ENCODE results near the gene ACTA2.

The ACTA2 gene

DNA sequence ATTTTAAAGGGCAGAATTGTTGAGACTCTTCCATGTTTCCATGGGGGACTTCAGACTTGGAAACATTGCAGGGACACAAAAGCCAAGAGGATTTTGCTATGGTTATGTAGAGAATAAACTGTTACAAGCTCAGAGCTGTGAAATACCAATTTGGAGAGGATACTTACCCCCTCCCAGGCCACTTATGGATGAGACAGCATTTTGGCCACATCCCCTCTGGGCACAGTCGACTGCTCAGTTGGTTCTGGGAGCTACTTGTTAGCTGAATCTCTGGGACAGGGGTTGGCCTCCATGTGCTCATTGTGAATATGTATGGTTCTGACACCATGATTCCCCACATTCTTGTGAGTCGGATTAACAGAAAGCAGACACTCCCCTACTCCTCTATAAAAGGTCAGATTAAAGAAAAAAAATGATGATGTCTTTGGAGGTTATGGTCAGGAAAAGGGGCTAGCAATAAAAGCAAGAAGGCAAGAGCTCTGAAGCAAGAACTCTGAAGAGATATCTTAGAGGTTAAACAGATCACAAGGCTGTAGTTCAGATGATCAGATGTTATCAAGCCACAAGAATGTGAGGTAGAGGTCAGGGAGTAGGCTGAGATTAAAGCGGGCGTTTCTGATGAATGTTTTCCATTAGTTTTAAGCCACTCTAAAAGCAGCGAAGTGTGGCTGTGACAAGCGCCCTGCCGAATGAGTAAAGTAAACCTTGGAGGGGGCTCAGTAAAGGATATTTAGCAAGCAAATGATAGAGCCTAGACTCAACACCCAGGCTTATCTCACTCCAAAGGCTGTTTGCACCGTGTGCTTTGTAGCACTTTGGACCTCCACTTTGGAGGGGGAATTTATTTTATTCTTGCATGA, 55.3 kb downstream of the ACTA2 start:
- Histone ChIP-seq H3K79me2 (ENCODE audit: insufficient read depth, low read length) (0 out of 2 replicates have a peak, but pooled peaks cover 12% of the 10 kb centered on the region), H3F3A (ENCODE audit: insufficient read depth) (no peaks in the 10 kb centered on the region), H2AFZ (ENCODE audit: low read depth, low read length, severe bottlenecking) (no peak overlapping the region), H3K36me3 (ENCODE audit: low read length) (0 out of 2 replicates have a peak, but pooled peaks cover 4% of the 10 kb centered on the region), H4K20me1 (ENCODE audit: low read depth, low read length) (no peaks in the 10 kb centered on the region), H3K27ac (ENCODE audit: low read depth, low read length) (no peak overlapping the region), H3K4me2 (ENCODE audit: low read depth, low read length, poor library complexity, severe bottlenecking) (no peak overlapping the region), H3K27me3 (ENCODE audit: low read length) (no peaks in the 10 kb centered on the region), H3K9me3 (ENCODE audit: insufficient read depth, low read length) (no peaks in the 10 kb centered on the region), H3K9ac (ENCODE audit: low read length) (no peak overlapping the region), H3K4me3 (ENCODE audit: insufficient read depth, low read length, poor library complexity, severe bottlenecking) (no peak overlapping the region), H3K9me2 (replicated peaks; ENCODE audit: insufficient read depth, low read length) (no peaks in the 10 kb centered on the region)
- TF ChIP-seq EZH2phosphoT487 (conservative IDR thresholded peaks at IDR 0.05; ENCODE audit: low read length): no peak
- TF ChIP-seq, protein P1, sequence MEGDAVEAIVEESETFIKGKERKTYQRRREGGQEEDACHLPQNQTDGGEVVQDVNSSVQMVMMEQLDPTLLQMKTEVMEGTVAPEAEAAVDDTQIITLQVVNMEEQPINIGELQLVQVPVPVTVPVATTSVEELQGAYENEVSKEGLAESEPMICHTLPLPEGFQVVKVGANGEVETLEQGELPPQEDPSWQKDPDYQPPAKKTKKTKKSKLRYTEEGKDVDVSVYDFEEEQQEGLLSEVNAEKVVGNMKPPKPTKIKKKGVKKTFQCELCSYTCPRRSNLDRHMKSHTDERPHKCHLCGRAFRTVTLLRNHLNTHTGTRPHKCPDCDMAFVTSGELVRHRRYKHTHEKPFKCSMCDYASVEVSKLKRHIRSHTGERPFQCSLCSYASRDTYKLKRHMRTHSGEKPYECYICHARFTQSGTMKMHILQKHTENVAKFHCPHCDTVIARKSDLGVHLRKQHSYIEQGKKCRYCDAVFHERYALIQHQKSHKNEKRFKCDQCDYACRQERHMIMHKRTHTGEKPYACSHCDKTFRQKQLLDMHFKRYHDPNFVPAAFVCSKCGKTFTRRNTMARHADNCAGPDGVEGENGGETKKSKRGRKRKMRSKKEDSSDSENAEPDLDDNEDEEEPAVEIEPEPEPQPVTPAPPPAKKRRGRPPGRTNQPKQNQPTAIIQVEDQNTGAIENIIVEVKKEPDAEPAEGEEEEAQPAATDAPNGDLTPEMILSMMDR (IDR thresholded peaks at IDR 0.05; ENCODE audit: insufficient read depth, low read length, poor library complexity, severe bottlenecking): no peak

DNA sequence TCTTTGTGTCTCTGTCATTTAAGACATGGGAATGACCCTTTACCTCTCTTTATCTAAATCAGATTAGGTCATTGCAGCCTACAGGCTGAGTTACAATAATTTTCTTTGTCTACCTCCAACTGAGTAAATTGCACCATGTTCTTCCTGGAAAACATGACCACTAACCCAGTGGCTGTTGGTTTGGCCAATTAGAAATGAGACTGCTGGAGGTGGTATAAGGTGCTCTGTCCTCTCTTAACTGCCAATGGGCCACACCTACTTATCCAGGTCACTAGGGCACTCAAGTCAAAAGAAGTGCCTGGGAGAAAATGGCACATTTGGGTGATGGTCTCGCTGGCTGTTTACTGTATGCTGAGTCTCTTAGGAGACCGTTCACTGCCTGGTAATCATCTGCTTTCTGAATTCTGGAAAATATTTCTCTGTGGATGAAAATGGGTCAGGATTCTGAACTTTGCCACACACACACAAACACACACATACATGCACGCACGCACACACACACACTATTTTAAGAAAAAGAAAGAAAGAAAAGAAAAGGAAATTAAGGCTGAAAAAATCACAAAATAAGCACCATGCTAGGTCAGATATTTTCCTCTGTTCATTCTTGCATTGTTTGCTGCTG, 56.1 kb downstream of the ACTA2 start:
- no peaks in the 10 kb centered on the region for H3F3A ChIP-seq (ENCODE audit: insufficient read depth)
- H3K9me2 ChIP-seq (replicated peaks; ENCODE audit: insufficient read depth, low read length): no peaks in the 10 kb centered on the region
- no peak overlapping the region for H3K9ac ChIP-seq (ENCODE audit: low read length)
- H3K4me3 ChIP-seq (ENCODE audit: insufficient read depth, low read length, poor library complexity, severe bottlenecking): no peak overlapping the region
- H4K20me1 ChIP-seq (ENCODE audit: low read depth, low read length): no peaks in the 10 kb centered on the region
- H3K4me2 ChIP-seq (ENCODE audit: low read depth, low read length, poor library complexity, severe bottlenecking): no peak overlapping the region
- H3K36me3 ChIP-seq (ENCODE audit: low read length): no peaks in the 10 kb centered on the region
- H3K27ac ChIP-seq (ENCODE audit: low read depth, low read length): no peak overlapping the region
- no peak overlapping the region for H2AFZ ChIP-seq (ENCODE audit: low read depth, low read length, severe bottlenecking)
- H3K79me2 ChIP-seq (ENCODE audit: insufficient read depth, low read length): peaks cover 19% of the 10 kb centered on the region; the same call in 1 of the 2 replicates
- H3K27me3 ChIP-seq (ENCODE audit: low read length): no peaks in the 10 kb centered on the region
- TF ChIP-seq, protein P1 (IDR thresholded peaks at IDR 0.05; ENCODE audit: insufficient read depth, low read length, poor library complexity, severe bottlenecking): no peak
- TF ChIP-seq EZH2phosphoT487 (conservative IDR thresholded peaks at IDR 0.05; ENCODE audit: low read length): no peak
- H3K9me3 ChIP-seq (ENCODE audit: insufficient read depth, low read length): no peaks in the 10 kb centered on the region

DNA sequence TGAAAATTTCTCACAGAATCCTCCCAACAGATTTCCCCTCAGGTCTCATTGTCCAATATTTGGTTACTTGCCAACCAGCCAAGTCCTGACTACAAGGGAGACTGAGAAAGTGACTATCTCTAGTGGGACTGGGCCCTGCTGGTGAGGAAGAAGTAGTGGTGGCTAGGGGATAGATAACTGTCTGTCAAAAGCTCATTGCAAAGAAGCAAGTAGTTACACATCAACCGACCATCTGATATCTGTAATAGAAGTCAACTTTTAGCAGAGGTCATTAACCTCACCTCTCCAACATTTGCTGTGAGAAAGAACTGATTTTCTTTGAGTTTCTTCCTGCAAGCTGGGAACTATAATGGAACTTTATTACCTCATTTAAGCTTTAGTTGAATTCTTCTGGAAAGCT, 57.3 kb downstream of the ACTA2 start:
- H3K27me3 ChIP-seq (ENCODE audit: low read length): no peaks in the 10 kb centered on the region
- peaks cover 20% of the 10 kb centered on the region; the same call in 1 of the 2 replicates for H3K79me2 ChIP-seq (ENCODE audit: insufficient read depth, low read length)
- TF ChIP-seq EZH2phosphoT487 (conservative IDR thresholded peaks at IDR 0.05; ENCODE audit: low read length): no peak
- TF ChIP-seq, protein P1 (IDR thresholded peaks at IDR 0.05; ENCODE audit: insufficient read depth, low read length, poor library complexity, severe bottlenecking): no peak
- H3K4me3 ChIP-seq (ENCODE audit: insufficient read depth, low read length, poor library complexity, severe bottlenecking): no peak overlapping the region
- no peaks in the 10 kb centered on the region for H3K36me3 ChIP-seq (ENCODE audit: low read length)
- no peaks in the 10 kb centered on the region for H3F3A ChIP-seq (ENCODE audit: insufficient read depth)
- H3K9ac ChIP-seq (ENCODE audit: low read length): no peak overlapping the region
- H3K4me2 ChIP-seq (ENCODE audit: low read depth, low read length, poor library complexity, severe bottlenecking): no peak overlapping the region
- no peaks in the 10 kb centered on the region for H3K9me2 ChIP-seq (replicated peaks; ENCODE audit: insufficient read depth, low read length)
- H2AFZ ChIP-seq (ENCODE audit: low read depth, low read length, severe bottlenecking): no peak overlapping the region
- H3K9me3 ChIP-seq (ENCODE audit: insufficient read depth, low read length): no peaks in the 10 kb centered on the region
- H3K27ac ChIP-seq (ENCODE audit: low read depth, low read length): no peak overlapping the region
- no peaks in the 10 kb centered on the region for H4K20me1 ChIP-seq (ENCODE audit: low read depth, low read length)
